Measurements from ENCODE around the gene LYG1.
"Not testable (repeated sequence)": the region's sequence is repeated elsewhere in the genome, so short reads cannot be mapped to it uniquely, and the experiment has no call there.

LYG1 gene

GRCh38 chr2:99301097-99301496 lies at the start of gene LYG1:
Gene LYG1 (minus strand): TSS chr2:99301197. CDS start chr2:99295670, 5,527 bp downstream.
- not testable (repeated sequence) for FAIRE-seq; DNase-seq (ENCODE audit: insufficient read length, low spot score)

GRCh38 chr2:99350194-99350593 lies 49.2 kb upstream of the LYG1 start:
- DNase-seq (ENCODE audit: insufficient read length, low spot score) (no peak), FAIRE-seq (no peak)
- no peak for TF ChIP-seq CTCF (IDR thresholded peaks at IDR 0.05; ENCODE audit: insufficient read depth, missing control alignments)

GRCh38 chr2:99348173-99348572 lies 47.2 kb upstream of the LYG1 start:
- TF ChIP-seq CTCF (IDR thresholded peaks at IDR 0.05; ENCODE audit: insufficient read depth, missing control alignments): no peak
- FAIRE-seq: no peak
- DNase-seq (ENCODE audit: insufficient read length, low spot score): no peak

GRCh38 chr2:99346218-99346617 lies 45.2 kb upstream of the LYG1 start:
- FAIRE-seq: no peak
- no peak for TF ChIP-seq CTCF (IDR thresholded peaks at IDR 0.05; ENCODE audit: insufficient read depth, missing control alignments)
- DNase-seq (ENCODE audit: insufficient read length, low spot score): no peak

GRCh38 chr2:99345446-99345845 lies 44.4 kb upstream of the LYG1 start:
- DNase-seq (ENCODE audit: insufficient read length, low spot score); FAIRE-seq: not testable (repeated sequence)

GRCh38 chr2:99342536-99342935 lies 41.5 kb upstream of the LYG1 start:
- TF ChIP-seq CTCF (IDR thresholded peaks at IDR 0.05; ENCODE audit: insufficient read depth, missing control alignments): no peak
- DNase-seq (ENCODE audit: insufficient read length, low spot score) (no peak), FAIRE-seq (no peak)

GRCh38 chr2:99340669-99341236 lies 39.8 kb upstream of the LYG1 start:
- FAIRE-seq (no peak), DNase-seq (ENCODE audit: insufficient read length, low spot score) (no peak)
- no peak for TF ChIP-seq CTCF (IDR thresholded peaks at IDR 0.05; ENCODE audit: insufficient read depth, missing control alignments)

- no peak for TF ChIP-seq CTCF (IDR thresholded peaks at IDR 0.05; ENCODE audit: insufficient read depth, missing control alignments)
- FAIRE-seq: no peak
- no peak for DNase-seq (ENCODE audit: insufficient read length, low spot score)
Observed at GRCh38 chr2:99338029-99338585, 37.1 kb upstream of the LYG1 start.
